Astrocyte (in vitro differentiated cells and primary cell): Measurements from ENCODE around the gene ZNF687.

Experiments
- CTCF ChIP-seq: IDR thresholded peaks from 2 replicates; pipeline ENCODE4 v1.5.1; 2011; ENCODE audit warnings: low read depth, mild to moderate bottlenecking, inconsistent platforms, low read length, moderate library complexity; ENCODE audit not compliant: insufficient read depth
- EZH2 ChIP-seq: IDR thresholded peaks from 2 replicates; pipeline ENCODE4 v1.6.1; 2012; ENCODE audit warnings: mild to moderate bottlenecking, low read length, inconsistent platforms; ENCODE audit not compliant: insufficient read depth

DNA sequence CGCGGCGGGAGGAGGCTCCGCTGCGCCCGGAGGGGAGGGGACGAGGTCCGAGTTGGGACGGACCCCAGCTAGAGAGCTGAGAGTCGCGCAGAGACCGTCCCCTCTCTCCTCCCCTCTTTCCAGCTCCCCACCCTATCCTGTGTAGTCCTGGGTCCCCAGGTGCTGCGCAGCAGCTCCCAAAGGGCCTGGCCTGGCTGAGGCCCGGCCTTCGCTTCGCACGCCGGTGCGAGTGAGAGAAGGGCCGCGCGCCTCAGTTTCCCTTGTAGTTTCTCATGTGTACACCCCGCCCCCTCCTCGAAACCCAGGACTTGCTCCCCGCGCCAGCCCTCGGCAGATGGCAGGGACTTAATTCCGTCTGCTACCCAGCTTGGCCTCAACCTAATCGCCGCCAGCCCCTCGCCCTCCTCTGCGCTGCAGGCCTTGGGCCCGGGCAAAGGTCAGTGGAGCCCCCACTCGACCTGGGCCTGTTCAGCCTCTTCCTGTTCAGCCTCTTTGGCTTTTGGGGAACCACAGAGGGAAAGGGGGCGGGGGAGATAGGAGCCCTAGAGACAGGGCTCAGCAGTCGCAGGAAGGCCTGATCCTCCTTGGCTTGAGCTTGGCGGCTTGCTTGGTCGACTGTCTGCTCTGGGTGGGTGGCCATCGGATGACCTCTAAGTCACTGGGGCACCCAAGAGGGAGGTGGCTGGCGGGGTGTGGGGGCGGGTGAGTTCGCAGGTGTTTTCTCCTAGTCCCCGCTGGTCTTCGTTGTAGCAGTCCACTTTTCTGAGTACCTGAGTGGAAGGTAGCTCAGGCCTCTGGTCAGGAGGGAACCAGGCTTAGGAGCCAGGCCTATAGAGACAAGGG is 1.0 kb downstream of the ZNF687 start:
- TF ChIP-seq CTCF = no peak
- TF ChIP-seq EZH2 = no peak
